ENCODE data around the gene AGBL1. TPM values are rescaled to one million over a fixed set of nuclear protein-coding genes. Genes with fewer than 3 reads are reported as not detected.

Gene AGBL1
- total RNA-seq, 1 donor from 2014 or later: not detected

- Histone ChIP-seq H3K9me3 (replicated peaks) (no peaks in the 10 kb centered on the region), H3K27me3 (ENCODE audit: low read depth) (peaks cover 17% of the 10 kb centered on the region), H3K4me3 (no peak overlapping the region), H3K36me3 (no peaks in the 10 kb centered on the region), H3K4me1 (no peaks in the 10 kb centered on the region), H3K27ac (replicated peaks) (no peak overlapping the region)
- no peak for DNase-seq
- TF ChIP-seq CTCF (IDR thresholded peaks at IDR 0.05; ENCODE audit: borderline replicate concordance): no peak
- intact Hi-C loops (cut with micrococcal nuclease): no loop called here
These were observed 193.6 kb downstream of the AGBL1 start for GRCh38 chr15:86273309-86273708.

- Histone ChIP-seq H3K27me3 (ENCODE audit: low read depth) (peaks cover 10% of the 10 kb centered on the region), H3K4me3 (no peak overlapping the region), H3K27ac (replicated peaks) (no peak overlapping the region), H3K36me3 (no peaks in the 10 kb centered on the region), H3K9me3 (replicated peaks) (no peaks in the 10 kb centered on the region), H3K4me1 (no peaks in the 10 kb centered on the region)
- TF ChIP-seq CTCF (IDR thresholded peaks at IDR 0.05; ENCODE audit: borderline replicate concordance): no peak
- DNase-seq: no peak
- intact Hi-C loops (cut with micrococcal nuclease): no loop called here
These were observed 195.7 kb downstream of the AGBL1 start for GRCh38 chr15:86275361-86275760.

- DNase-seq: no peak
- H3K9me3 ChIP-seq (replicated peaks): no peaks in the 10 kb centered on the region
- no peak overlapping the region for H3K4me3 ChIP-seq
- intact Hi-C loops (cut with micrococcal nuclease): no loop called here
- H3K27ac ChIP-seq (replicated peaks): no peak overlapping the region
- no peak for TF ChIP-seq CTCF (IDR thresholded peaks at IDR 0.05; ENCODE audit: borderline replicate concordance)
- H3K4me1 ChIP-seq: no peaks in the 10 kb centered on the region
- no peaks in the 10 kb centered on the region for H3K36me3 ChIP-seq
- peaks cover 8% of the 10 kb centered on the region for H3K27me3 ChIP-seq (ENCODE audit: low read depth)
These were observed 198.9 kb downstream of the AGBL1 start for GRCh38 chr15:86278586-86278985.

GRCh38 chr15:86284635-86285034 lies 205.0 kb downstream of the AGBL1 start:
- no peak for DNase-seq
- no peak overlapping the region for H3K4me3 ChIP-seq
- H3K9me3 ChIP-seq (replicated peaks): peaks cover 6% of the 10 kb centered on the region
- H3K27ac ChIP-seq (replicated peaks): no peak overlapping the region
- H3K4me1 ChIP-seq: no peaks in the 10 kb centered on the region
- TF ChIP-seq CTCF (IDR thresholded peaks at IDR 0.05; ENCODE audit: borderline replicate concordance): no peak
- H3K27me3 ChIP-seq (ENCODE audit: low read depth): no peaks in the 10 kb centered on the region
- intact Hi-C loops (cut with micrococcal nuclease): no loop called here
- H3K36me3 ChIP-seq: no peaks in the 10 kb centered on the region

- H3K36me3 ChIP-seq: no peaks in the 10 kb centered on the region
- no peak overlapping the region for H3K27ac ChIP-seq (replicated peaks)
- H3K27me3 ChIP-seq (ENCODE audit: low read depth): peaks cover 24% of the 10 kb centered on the region
- H3K4me1 ChIP-seq: no peaks in the 10 kb centered on the region
- intact Hi-C loops (cut with micrococcal nuclease): no loop called here
- H3K9me3 ChIP-seq (replicated peaks): no peaks in the 10 kb centered on the region
- H3K4me3 ChIP-seq: no peak overlapping the region
- DNase-seq: no peak
- no peak for TF ChIP-seq CTCF (IDR thresholded peaks at IDR 0.05; ENCODE audit: borderline replicate concordance)
These were observed 215.8 kb downstream of the AGBL1 start for GRCh38 chr15:86295511-86295910.

- no peak for TF ChIP-seq CTCF (IDR thresholded peaks at IDR 0.05; ENCODE audit: borderline replicate concordance)
- Histone ChIP-seq H3K4me1 (no peaks in the 10 kb centered on the region), H3K9me3 (replicated peaks) (no peaks in the 10 kb centered on the region), H3K27me3 (ENCODE audit: low read depth) (peaks cover 19% of the 10 kb centered on the region), H3K36me3 (no peaks in the 10 kb centered on the region), H3K27ac (replicated peaks) (no peak overlapping the region), H3K4me3 (no peak overlapping the region)
- no peak for DNase-seq
- intact Hi-C loops (cut with micrococcal nuclease): no loop called here
These were observed 217.1 kb downstream of the AGBL1 start for GRCh38 chr15:86296769-86297168.

All from left ventricle myocardium inferior (tissue), 1 donor.